H9 (cell line): ENCODE results near the gene POLR3F. TPM values are rescaled to one million over a fixed set of nuclear protein-coding genes. Genes with fewer than 3 reads are reported as not detected.

ENCODE experiments used
- DNase-seq: peaks from one replicate; pipeline ENCODE4 v3.0.0-alpha.2; 2017
- H2AFZ ChIP-seq: one replicate; pipeline ENCODE4 v1.6.1; 2013; ENCODE audit warnings: mild to moderate bottlenecking, low read length, control low read depth, moderate library complexity
- H2AK5ac ChIP-seq: 2 replicates; pipeline ENCODE4 v1.6.1; 2013; ENCODE audit warnings: low read length, control low read depth, mixed read lengths; ENCODE audit not compliant: insufficient read length
- H2BK120ac ChIP-seq: one replicate; pipeline ENCODE4 v1.6.1; 2013; ENCODE audit warnings: low read depth, mild to moderate bottlenecking, low read length, control low read depth, inconsistent platforms; ENCODE audit not compliant: poor library complexity, severe bottlenecking
- H2BK12ac ChIP-seq: 2 replicates; pipeline ENCODE4 v1.6.1; 2013; ENCODE audit warnings: low read length, control low read depth, mixed read lengths, low read depth; ENCODE audit not compliant: insufficient read length
- H2BK15ac ChIP-seq: 2 replicates; pipeline ENCODE4 v1.6.1; 2013; ENCODE audit warnings: low read depth, low read length, control low read depth
- H2BK20ac ChIP-seq: one replicate; pipeline ENCODE4 v1.6.1; 2013; ENCODE audit warnings: low read depth, mild to moderate bottlenecking, low read length, control low read depth, inconsistent platforms; ENCODE audit not compliant: poor library complexity, severe bottlenecking
- H2BK5ac ChIP-seq: 2 replicates; pipeline ENCODE4 v1.6.1; 2013; ENCODE audit warnings: low read length, control low read depth, mixed read lengths; ENCODE audit not compliant: insufficient read length
- H3K14ac ChIP-seq: 2 replicates; pipeline ENCODE4 v1.6.1; 2013; ENCODE audit warnings: low read length, control low read depth; ENCODE audit not compliant: insufficient read depth
- H3K18ac ChIP-seq: 2 replicates; pipeline ENCODE4 v1.6.1; 2013; ENCODE audit warnings: low read depth, mild to moderate bottlenecking, mixed read lengths, low read length, control low read depth; ENCODE audit not compliant: insufficient read length
- H3K23ac ChIP-seq: 2 replicates; pipeline ENCODE4 v1.6.1; 2013; ENCODE audit warnings: low read length, control low read depth, mixed read lengths, low read depth; ENCODE audit not compliant: insufficient read length
- H3K23me2 ChIP-seq: 2 replicates; pipeline ENCODE4 v1.6.1; 2013; ENCODE audit warnings: low read depth, mild to moderate bottlenecking, mixed read lengths, low read length, control low read depth; ENCODE audit not compliant: insufficient read length, poor library complexity, severe bottlenecking
- H3K27ac ChIP-seq: 2 replicates; pipeline ENCODE4 v1.5.1; 2013; ENCODE audit warnings: low read length, control low read depth, mixed read lengths, low read depth; ENCODE audit not compliant: insufficient read length
- H3K27me3 ChIP-seq: 2 replicates; pipeline ENCODE4 v1.6.1; 2013; ENCODE audit warnings: low read length, control low read depth, inconsistent platforms; ENCODE audit not compliant: insufficient read depth
- H3K4ac ChIP-seq: 2 replicates; pipeline ENCODE4 v1.6.1; 2013; ENCODE audit warnings: low read depth, mild to moderate bottlenecking, control low read depth, inconsistent platforms, low read length, moderate library complexity
- H3K4me1 ChIP-seq: 2 replicates; pipeline ENCODE4 v1.6.1; 2013; ENCODE audit warnings: low read length, control low read depth, inconsistent platforms; ENCODE audit not compliant: insufficient read depth
- H3K4me2 ChIP-seq: 2 replicates; pipeline ENCODE4 v1.6.1; 2013; ENCODE audit warnings: low read length, control low read depth, mixed read lengths; ENCODE audit not compliant: insufficient read length, insufficient read depth
- H3K56ac ChIP-seq: 2 replicates; pipeline ENCODE4 v1.6.1; 2013; ENCODE audit warnings: low read depth, mild to moderate bottlenecking, mixed read lengths, low read length, control low read depth; ENCODE audit not compliant: insufficient read length
- H3K79me1 ChIP-seq: 2 replicates; pipeline ENCODE4 v1.6.1; 2013; ENCODE audit warnings: low read depth, mild to moderate bottlenecking, moderate library complexity, low read length, control low read depth, inconsistent platforms; ENCODE audit not compliant: insufficient read depth, poor library complexity, severe bottlenecking
- H3K79me2 ChIP-seq: 2 replicates; pipeline ENCODE4 v1.6.1; 2013; ENCODE audit warnings: low read length, control low read depth, inconsistent platforms; ENCODE audit not compliant: insufficient read depth
- H3K9ac ChIP-seq: 2 replicates; pipeline ENCODE4 v1.6.1; 2013; ENCODE audit warnings: low read length, control low read depth, mixed read lengths; ENCODE audit not compliant: insufficient read length; ENCODE audit errors: extremely low read depth
- H3K9me3 ChIP-seq: one replicate; pipeline ENCODE4 v1.6.1; 2013; ENCODE audit warnings: low read depth, low read length, inconsistent platforms; ENCODE audit not compliant: control insufficient read depth
- H3T11ph ChIP-seq: one replicate; pipeline ENCODE4 v1.6.1; 2013; ENCODE audit warnings: mild to moderate bottlenecking, low read length, control low read depth, inconsistent platforms
- H4K20me1 ChIP-seq: one replicate; pipeline ENCODE4 v1.6.1; 2013; ENCODE audit not compliant: control insufficient read depth, insufficient read length, insufficient read depth
- H4K5ac ChIP-seq: 2 replicates; pipeline ENCODE4 v1.6.1; 2013; ENCODE audit warnings: low read depth, mild to moderate bottlenecking, mixed read lengths, low read length, control low read depth; ENCODE audit not compliant: insufficient read length
- H4K8ac ChIP-seq: replicated peaks from 2 replicates; pipeline ENCODE4 v1.6.1; 2013; ENCODE audit warnings: low read length, control low read depth, mixed read lengths, low read depth; ENCODE audit not compliant: insufficient read length
- H4K91ac ChIP-seq: 2 replicates; pipeline ENCODE4 v1.6.1; 2013; ENCODE audit warnings: low read depth, mild to moderate bottlenecking, moderate library complexity, mixed read lengths, low read length, control low read depth; ENCODE audit not compliant: insufficient read length
- H3K27ac Mint-ChIP-seq, 3 experiments: 2 replicates in 2 of 3; 3 replicates in 1 of 3; pipeline ENCODE4 v1.8.0; 2020 to 2021; ENCODE audit warnings: mixed read lengths in 3 of 3, mild to moderate bottlenecking in 1 of 3, moderate library complexity in 1 of 3
- H3K27me3 Mint-ChIP-seq: 2 replicates; pipeline ENCODE4 v1.8.0; 2021; ENCODE audit warnings: low read depth, mild to moderate bottlenecking, moderate library complexity, mixed read lengths
- H3K36me3 Mint-ChIP-seq, 3 experiments: 2 replicates in 2 of 3; 3 replicates in 1 of 3; pipeline ENCODE4 v1.8.0; 2020 to 2021; ENCODE audit warnings: low read depth in 3 of 3, mixed read lengths in 3 of 3; ENCODE audit not compliant: insufficient read depth in 1 of 3
- H3K4me1 Mint-ChIP-seq, 2 experiments: 2 replicates each; pipeline ENCODE4 v1.8.0; 2020; ENCODE audit warnings: mixed read lengths in 2 of 2
- H3K4me3 Mint-ChIP-seq, 2 experiments: 2 replicates in 1 of 2; 3 replicates in 1 of 2; pipeline ENCODE4 v1.8.0; 2020 to 2021; ENCODE audit warnings: mild to moderate bottlenecking in 2 of 2, mixed read lengths in 2 of 2, moderate library complexity in 1 of 2
- H3K9me3 Mint-ChIP-seq, 2 experiments: 2 replicates in 1 of 2; 3 replicates in 1 of 2; pipeline ENCODE4 v1.8.0; 2020; ENCODE audit warnings: mild to moderate bottlenecking in 2 of 2, mixed read lengths in 2 of 2, moderate library complexity in 1 of 2
- CTCF ChIP-seq: fragments of 200-600 bp; sonication (generic); conservative IDR thresholded peaks from 3 replicates; pipeline ENCODE4 v1.8.0; 2021; ENCODE audit warnings: antibody characterized with exemption, mild to moderate bottlenecking
- WGBS: extraction: QIAGEN DNeasy Blood & Tissue Kit; methylation state at CpG from one replicate; pipeline ENCODE4 v1.1.7; 2013; ENCODE audit warnings: missing lambda C conversion rate, low lambda C conversion rate, mixed read lengths; ENCODE audit not compliant: insufficient read length; ENCODE audit errors: extremely low coverage; 5-methylcytosine and 5-hydroxymethylcytosine counted together
- total RNA-seq: library from RNA; stranded (reverse); gene quantifications from 2 replicates; pipeline ENCODE4 v1.2.1, GENCODE V29; 2021

The POLR3F gene
- total RNA-seq, 1 experiment from 2014 or later = 16.1 TPM

DNA sequence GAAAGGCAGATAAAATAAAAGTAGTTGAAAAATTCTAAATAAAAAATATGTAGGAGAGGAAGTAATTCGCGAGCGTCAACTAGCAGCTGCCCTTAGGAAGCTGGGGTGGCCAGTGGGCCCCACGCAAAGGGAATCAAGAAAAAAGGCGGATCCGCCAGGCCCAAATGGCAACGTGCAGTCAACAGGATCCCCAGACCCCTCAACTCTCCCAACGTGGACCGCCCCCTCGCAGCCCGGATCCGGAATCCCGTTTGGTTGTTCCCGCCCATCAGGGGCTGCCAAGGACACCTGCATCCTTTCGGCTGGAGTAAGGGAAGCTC is 656 bp upstream of the POLR3F start:
- H3K4me1 ChIP-seq = no peaks in the 10 kb centered on the region
- Mint-ChIP-seq H3K9me3 (no peaks in the 10 kb centered on the region), H3K27me3 (no peaks in the 10 kb centered on the region), H3K4me3 (peak overlapping the region; percentile 98 to 99), H3K36me3 (peaks cover 0 to 7% (median 5%) of the 10 kb centered on the region in 3 experiments; a peak in 3 of 7 replicates), H3K27ac (peak overlapping the region; percentile 100; a peak in 6 of 7 replicates), H3K4me1 (peaks cover 10 to 13% of the 10 kb centered on the region in 2 experiments)
- no peak overlapping the region for H3K27ac ChIP-seq
- no peak overlapping the region for H2AK5ac ChIP-seq
- no peak for DNase-seq
- no peaks in the 10 kb centered on the region for H4K20me1 ChIP-seq
- H3K9ac ChIP-seq = peak overlapping the region; percentile 77
- H4K91ac ChIP-seq = no peak overlapping the region
- no peaks in the 10 kb centered on the region for H3K27me3 ChIP-seq
- H3K14ac ChIP-seq = no peak overlapping the region
- H2BK5ac ChIP-seq = no peak overlapping the region
- no peak overlapping the region for H2BK120ac ChIP-seq
- H4K8ac ChIP-seq = no peak overlapping the region
- H2BK12ac ChIP-seq = no peak overlapping the region
- H2AFZ ChIP-seq = no peak overlapping the region
- peaks cover 9% of the 10 kb centered on the region for H3K79me2 ChIP-seq
- H3K79me1 ChIP-seq = peaks cover 4% of the 10 kb centered on the region
- H3T11ph ChIP-seq = no peak overlapping the region
- no peak overlapping the region for H2BK15ac ChIP-seq
- no CpG with 5 or more reads among the region's 15 CpGs for WGBS
- H3K56ac ChIP-seq = no peak overlapping the region
- no peak overlapping the region for H3K23ac ChIP-seq
- H3K18ac ChIP-seq = no peak overlapping the region
- no peak overlapping the region for H2BK20ac ChIP-seq
- peak overlapping the region; percentile 100 for H3K4me2 ChIP-seq
- H3K4ac ChIP-seq = no peak overlapping the region
- no peaks in the 10 kb centered on the region for H3K9me3 ChIP-seq
- TF ChIP-seq CTCF = no peak
- H4K5ac ChIP-seq = no peak overlapping the region
- peaks cover 11% of the 10 kb centered on the region for H3K23me2 ChIP-seq
